KG1 (cell line): ENCODE data around the gene AANAT.

Experiments used
- DNase-seq: peaks from one replicate; lab custom pipeline; 2025; lab: John Stamatoyannopoulos, UW

AANAT gene

DNA sequence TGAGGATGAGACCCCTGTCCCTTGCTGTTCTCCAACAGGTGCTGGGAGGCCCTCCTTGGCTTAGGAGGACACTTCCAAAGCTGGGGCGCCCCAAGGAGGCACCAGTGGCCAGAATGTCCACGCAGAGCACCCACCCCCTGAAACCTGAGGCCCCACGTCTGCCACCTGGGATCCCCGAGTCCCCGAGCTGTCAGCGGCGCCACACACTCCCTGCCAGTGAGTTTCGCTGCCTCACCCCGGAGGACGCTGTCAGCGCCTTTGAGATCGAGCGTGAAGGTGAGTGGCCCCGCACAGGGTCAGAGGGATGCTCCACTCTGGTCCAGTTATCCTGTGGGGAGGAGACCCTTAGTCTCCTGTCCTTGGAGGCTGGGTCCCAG is 1.2 kb downstream of the AANAT start:
- DNase-seq, result no peak

DNA sequence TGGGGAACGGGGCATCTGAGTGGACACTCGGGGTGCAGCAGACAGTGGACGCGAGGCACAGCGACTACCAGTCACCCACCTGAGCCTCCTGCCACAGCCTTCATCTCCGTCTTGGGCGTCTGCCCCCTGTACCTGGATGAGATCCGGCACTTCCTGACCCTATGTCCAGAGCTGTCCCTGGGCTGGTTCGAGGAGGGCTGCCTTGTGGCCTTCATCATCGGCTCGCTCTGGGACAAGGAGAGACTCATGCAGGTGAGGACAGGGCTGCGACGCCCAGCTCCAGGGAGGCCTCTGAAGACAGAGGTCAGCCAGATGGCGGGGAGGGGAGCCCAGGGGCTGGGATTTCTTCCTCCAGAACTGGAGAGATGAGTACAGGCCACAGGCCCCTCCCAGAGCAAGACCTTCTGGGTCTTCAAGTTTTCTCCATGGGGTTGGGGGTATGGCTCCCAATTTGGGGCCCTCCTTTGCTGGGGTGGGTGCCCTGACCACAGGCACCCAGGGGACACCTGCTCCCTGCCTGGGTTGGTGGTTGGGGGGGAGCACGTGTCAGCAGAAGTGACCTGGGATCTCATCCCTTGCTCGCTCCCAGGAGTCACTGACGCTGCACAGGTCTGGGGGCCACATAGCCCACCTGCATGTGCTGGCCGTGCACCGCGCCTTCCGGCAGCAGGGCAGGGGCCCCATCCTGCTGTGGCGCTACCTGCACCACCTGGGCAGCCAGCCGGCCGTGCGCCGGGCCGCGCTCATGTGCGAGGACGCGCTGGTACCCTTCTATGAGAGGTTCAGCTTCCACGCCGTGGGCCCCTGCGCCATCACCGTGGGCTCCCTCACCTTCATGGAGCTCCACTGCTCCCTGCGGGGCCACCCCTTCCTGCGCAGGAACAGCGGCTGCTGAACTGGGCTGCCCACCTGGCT is 1.9 kb downstream of the AANAT start:
- DNase-seq, result no peak

DNA sequence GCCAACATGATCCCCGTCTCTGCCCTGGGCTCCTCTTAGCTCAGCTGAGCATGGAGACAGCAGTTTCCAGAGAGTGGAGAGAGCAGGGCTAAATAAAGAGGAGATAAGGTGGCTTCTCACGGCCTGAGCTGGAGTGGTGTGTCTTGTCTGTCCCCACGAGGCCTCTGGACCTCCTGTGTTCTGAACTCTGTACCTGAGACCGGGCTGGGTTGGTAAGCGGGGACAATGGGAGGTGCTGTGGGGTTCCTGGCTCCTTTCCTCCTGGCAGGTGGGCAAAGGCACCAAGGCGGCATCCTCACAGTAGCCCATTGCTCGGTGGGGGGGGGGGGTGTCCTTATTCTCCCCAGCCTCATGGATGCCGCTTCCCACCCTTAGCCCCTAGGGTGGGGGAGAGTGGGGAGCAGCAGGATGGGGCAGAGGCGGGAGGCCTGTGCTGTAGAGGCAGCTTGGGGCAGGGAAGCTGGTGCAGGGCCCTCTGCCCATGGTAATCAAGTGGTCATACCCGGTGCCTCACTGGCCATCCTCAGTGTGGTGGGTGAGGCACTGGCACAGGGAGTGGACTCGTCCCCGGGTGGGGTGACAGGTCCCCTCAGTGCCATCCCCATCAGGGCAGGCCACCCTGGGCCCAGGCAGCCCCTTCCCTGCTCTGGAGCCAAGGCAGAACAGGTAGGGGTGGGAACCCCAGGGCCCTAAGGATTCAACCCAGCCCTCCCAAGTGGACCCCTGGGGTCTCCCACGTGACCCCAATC is 2.8 kb downstream of the AANAT start:
- no peak for DNase-seq

DNA sequence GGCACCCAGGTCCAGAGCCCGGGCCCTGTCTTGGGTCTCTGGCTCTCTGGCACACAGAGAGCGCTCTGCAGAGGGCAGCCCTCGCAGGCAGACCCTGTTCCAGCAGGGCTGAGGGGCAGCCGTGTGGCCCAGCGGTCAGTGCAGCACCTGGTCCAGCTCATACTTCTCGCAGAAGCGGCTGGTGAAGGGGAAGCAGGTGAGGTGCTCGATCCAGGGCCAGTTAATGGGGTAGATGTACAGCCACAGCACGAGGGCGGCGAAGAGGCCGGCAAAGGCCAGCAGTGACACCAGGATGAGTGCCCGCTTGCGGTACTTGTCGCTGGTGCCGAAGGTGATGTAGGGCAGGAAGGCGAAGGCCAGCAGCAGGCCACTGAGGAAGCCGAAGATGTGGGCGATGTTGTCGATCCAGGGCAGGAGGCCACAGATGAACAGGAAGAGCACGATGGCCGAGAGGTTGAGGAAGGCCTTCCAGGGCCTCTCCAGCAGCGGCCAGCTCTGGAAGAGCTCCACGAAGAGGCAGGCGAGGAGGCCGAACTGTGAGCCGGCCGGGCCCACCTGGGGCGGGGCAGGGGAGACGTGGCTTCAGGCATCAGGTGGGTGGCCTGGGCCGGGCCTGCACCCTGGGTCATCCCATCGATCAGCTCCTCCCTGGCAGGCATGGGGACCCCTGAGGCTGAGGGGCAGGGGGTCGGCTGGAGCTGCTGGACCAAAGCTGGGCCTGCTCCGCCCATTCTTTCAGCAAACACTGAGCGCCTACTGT is 4.3 kb downstream of the AANAT start:
- DNase-seq, result no peak

DNA sequence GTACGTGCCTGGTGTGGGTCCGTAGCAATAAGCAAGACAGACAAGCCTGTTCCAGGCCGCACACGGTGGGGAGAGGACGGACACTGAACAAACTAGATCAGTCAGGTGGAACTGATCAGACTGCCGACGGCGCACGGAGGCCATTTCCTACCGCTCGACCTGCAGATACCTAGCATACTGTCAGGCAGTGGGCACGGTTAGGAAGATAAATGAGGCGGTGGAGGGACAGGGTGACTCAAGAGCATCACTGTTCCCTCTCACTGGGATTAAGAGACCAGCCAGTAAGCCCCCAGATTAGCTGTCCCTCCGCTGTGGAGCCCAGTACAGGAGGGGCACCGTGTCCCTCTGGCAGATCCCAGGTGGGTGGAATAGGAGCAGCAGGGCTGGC is 4.8 kb downstream of the AANAT start:
- DNase-seq, result no peak

DNA sequence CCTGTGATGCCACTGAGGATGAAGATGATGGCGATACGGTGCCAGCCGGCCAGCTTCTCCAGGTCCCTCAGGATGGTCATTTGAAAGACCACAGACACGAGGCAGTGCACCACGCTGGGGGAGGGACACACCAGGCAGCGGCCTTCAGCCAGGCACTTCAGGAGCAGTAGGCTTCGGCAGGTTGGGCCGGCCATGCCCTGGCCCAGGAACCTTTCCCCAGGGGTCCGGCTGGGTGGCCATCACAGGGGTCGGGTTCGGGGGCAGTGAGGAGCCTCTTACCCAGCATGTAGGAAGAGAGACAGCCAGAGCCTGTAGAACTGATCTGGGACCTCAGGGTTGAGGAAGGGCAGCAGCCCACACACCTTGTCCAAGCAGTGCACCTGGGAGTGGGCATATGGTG is 5.3 kb downstream of the AANAT start:
- no peak for DNase-seq

DNA sequence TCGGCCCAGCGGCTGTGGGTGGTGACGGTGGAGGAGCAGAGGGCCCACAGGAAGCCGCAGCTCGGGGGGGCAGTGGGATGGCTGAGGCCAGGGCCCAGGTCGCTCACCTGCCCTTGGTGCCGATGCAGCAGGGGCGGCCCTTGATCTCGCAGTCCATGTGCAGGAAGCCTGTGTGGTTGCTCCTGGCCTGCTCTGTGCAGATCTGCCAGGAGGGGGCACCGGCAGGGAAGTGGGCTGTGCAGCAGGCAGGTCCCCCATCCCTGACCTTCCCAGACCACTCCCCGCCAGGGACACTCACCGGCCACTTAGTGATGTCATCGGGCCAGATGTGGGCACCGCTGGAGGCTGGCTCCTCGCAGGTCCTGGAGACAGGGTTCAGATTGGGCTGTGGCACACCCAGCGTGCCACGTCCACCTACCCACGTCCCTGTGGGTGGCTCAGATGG is 6.2 kb downstream of the AANAT start:
- DNase-seq, result no peak

DNA sequence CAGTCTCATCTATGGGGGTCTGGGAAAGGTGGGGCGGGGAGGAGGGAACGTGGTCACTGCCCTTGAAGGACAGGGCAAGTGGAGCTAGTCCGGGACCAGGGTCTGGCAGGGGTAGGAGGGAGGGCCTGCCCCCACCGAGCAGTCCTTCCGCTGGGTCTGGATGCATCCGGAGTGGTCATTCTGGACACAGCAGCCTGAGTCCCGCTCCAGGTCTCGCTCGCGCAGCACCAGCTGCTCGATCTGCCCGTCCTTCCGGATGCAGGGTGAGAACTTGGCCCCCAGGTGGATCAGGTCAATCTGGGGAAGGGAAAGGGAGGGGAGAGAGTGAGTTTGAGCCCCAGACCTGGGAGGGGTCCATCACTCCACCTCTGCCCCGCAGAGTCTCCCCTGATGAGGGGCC is 6.8 kb downstream of the AANAT start:
- no peak for DNase-seq

DNA sequence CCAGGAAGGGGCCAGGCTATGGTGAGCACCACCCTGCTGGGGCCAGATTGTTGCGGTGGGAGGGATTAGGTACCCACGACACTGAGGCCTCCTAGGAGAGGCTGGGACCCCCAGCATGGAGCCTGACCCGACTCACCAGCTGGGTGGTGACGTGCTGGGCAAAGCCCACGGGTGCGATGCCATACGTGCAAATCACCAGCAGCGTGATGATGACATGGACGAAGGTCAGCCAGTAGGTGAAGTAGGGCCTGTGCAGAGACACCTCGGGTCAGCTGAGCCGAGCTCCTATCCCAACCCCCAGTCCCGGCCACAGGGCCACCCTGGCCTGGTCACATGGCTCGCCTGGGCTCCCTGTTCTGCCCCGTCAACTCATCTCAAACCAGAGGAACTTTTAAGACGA is 7.5 kb downstream of the AANAT start:
- DNase-seq, result no peak

DNA sequence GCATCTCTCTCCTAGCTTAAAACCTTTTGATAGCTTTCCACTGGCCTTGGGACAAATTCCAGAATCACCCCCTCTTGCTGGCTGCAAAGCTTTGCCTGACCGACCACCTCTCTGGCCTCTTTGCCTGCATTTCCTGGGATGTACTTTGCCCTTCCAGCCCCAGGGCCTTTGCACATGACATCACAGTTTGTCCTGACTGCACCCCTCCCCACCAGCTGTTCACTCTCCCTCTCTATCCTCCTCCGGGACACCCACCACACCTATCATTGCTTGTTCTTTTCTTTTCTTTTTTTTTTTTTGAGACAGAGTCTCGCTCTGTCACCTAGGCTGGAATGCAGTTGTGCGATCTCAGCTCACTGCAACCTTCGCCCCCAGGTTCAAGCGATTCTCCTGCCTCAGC is 7.9 kb downstream of the AANAT start:
- DNase-seq, result no peak

DNA sequence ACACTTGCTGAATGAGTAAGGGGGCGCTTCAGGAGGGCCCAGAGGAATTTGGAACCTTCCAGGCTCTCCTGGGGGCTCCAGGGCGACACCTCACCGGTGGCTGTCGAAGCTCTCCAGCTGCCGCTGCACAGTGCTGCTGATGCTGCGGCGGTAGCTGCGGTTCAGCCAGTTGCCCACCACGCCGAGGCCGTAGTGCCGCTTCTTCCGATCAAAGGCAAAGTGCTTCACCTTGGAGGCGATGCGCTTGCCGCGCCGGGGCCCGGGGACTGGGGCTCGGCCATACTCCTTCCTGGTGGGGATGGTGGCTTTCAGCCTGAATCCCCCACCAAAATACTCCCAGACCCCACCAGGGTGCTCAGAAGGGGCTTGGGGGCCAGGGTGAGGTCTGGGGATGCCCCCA is 9.3 kb downstream of the AANAT start:
- DNase-seq, result no peak

DNA sequence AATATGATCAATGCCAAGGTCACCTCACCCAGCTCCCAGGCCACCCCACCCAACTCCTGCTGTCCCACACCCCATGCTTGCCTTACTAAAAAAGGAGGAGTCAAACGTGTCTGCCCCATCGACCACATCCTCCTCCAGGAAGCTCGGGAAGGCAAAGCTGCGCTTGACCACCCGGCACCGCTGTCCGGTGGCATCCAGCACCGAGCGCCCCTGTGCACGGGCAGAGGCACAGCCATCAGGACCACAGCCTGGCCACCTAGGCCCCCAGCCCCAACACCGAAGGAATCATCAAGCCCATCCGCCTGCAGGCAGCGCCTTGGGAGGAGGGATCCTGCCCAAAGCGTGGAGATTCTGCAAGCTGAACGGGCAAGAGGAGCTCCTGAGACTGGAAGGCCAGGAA is 10.2 kb downstream of the AANAT start:
- DNase-seq, result no peak

DNA sequence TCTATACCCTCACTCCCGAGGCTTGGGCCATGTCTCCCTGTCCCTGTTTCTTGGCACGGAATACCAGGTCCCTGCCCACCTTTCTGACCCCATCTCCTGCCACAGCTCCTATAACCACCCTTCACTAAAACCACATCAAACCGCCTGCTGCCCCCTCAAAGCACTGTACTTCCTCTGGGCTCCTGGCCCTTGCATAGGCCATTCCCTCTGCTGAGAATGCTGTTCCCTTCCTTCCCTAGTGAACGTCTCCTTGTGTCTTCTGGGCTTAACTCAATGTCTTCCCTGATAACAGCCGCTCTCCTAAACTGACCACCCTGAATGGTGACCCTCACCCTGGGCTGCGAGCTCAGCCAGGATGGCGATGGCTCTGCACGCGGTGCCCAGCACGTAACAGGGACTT is 10.7 kb downstream of the AANAT start:
- no peak for DNase-seq

DNA sequence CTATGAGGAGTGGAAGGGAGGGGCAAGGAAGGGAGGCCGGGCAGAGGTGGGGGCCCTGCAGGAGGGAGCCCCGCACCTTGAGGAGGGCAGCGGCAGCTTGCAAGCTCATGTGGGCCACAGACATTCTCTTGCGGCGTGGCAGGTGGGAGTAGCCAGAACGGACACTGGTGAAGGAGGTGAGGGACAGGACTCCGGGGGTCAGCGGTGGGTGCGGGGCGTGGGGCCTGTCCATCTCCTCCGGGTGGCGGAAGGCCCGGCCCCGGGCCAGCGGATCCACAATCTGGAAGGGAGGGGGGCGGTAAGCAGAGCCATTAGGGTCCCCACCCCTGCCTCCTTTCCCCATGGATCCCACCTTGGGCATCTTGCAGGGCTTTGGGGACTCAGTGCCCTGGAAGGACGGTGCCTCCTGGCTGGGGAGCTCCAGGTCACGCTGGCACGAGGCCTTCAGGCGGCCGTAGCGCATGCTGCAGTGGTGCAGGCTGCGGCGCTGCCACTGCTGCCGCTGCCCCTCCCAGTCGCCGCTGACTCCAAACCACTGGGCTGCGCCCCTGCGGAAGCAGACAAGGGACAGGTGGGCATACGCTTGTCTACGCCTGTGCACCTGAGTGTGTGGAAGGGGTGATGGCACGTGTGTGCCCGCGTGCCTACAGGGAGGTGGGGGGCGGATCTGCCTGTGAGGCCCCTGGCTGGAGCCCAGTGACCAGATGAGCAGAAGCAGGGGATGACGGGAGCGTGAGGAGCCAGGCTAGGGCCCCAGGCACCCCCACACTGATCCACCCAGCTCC is 11.5 kb downstream of the AANAT start:
- DNase-seq, result no peak

DNA sequence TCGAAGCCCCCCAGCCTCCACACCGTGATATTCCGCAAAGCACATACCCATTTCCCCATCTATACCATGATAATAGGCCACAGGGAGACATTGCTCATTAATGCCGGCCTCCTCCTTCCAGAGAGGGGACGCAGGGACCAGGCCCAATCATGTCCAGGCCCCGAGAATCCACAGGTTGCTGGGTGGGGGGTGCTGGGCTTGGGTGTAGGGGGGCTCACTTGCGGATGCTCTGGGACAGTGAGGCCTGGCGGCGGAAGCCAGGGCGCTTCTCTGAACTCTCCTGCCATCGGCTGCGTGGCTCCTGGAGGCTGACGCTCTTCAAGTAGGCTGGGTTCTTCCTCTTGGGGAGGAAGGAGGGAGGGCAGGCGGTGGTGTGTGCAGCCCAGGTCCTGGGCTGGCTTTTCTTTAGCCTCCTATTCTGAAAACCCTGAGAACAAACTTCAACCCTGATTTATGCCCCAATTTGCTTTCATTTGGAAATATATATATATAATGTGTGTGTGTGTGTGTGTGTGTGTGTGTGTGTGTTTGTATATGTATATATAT is 12.2 kb downstream of the AANAT start:
- DNase-seq, result no peak

DNA sequence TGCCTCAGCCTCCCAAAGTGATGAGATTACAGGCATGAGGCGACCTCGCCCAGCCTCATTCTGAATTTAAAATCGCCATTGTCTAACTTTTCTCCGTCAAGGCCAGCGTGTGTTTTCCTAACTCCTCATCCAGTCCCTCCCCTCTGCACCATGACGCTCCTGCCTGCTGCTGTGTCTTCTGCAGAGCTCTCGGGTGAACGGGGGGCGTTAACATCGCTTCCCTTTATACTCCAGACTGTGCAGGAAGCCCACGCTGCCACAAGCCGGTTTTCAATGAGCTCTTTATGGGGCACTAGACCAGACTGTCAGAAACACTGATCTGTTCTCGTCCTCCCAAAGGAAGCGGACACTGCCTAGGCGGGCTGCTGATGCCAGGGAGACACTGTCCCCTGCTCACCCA is 13.2 kb downstream of the AANAT start:
- no peak for DNase-seq

DNA sequence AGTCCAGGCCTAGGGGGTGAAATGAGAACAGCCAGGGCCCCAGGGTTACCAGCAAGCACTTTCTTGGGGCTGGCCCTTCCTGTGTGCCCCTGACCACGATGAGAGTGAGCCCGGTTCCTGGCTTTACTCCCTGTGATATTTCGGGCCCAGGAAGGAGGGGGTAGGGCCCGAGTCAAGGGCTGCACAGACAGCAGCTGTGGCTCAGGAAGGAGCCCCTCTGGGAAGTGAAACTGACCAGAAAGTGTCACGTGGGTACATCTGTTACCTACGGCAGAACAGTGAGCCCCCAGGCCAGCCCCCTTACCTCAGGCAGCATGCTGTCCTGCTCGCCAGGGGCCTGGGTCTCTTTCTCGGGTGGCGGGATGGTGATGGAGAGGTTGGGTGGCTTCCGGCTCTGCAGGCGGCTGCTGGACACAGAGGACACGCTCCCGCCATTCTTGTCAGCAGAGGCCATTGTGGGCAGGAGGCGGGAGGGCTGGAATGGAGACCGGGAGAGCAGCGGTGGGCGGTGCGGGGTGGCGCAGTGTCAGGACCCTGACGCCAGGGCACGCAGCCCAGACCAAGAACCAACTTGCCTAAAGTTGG is 13.8 kb downstream of the AANAT start:
- DNase-seq, result no peak

DNA sequence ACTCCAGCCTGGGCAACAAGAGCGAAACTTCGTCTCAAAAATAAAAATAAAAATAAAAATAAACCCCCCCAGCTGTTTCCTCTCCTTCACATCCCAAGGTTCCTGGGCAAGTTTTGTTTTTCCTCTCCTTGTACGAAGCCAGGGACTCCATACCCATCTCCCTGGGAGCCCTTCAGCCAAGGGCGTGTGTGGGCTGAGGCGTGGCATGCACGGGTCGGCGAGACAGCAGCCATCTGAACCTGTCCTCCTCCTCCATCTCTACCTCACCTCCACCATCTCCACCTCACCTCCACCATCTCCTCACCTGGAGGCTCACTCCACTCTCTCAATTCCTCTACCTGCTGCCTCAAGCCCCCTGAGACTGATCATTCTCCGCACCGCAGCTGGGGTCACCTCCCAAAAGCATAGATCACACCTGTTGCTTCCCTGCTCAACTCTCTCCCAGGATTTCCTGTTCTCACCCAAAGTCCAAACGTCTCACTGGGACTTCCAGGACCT is 16.9 kb downstream of the AANAT start:
- no peak for DNase-seq

DNA sequence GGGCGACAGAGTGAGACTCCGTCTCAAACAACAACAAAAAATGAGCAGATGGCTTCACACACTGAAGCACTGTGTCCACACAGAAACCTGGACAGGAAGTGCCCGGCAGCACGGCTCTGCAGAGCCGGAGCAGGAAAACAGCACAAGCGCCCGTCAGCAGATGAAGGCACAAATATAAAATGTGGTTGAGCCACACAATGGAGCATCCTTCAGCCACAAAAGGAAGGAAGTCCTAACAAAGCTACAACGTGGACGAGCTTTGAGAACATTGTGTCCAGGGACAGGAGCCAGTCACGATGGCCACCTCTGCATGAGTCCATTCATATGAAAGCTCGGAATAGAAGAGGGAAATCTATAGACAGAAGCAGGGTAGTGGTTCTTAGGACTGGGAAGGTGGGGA is 18.2 kb downstream of the AANAT start:
- DNase-seq, result no peak

DNA sequence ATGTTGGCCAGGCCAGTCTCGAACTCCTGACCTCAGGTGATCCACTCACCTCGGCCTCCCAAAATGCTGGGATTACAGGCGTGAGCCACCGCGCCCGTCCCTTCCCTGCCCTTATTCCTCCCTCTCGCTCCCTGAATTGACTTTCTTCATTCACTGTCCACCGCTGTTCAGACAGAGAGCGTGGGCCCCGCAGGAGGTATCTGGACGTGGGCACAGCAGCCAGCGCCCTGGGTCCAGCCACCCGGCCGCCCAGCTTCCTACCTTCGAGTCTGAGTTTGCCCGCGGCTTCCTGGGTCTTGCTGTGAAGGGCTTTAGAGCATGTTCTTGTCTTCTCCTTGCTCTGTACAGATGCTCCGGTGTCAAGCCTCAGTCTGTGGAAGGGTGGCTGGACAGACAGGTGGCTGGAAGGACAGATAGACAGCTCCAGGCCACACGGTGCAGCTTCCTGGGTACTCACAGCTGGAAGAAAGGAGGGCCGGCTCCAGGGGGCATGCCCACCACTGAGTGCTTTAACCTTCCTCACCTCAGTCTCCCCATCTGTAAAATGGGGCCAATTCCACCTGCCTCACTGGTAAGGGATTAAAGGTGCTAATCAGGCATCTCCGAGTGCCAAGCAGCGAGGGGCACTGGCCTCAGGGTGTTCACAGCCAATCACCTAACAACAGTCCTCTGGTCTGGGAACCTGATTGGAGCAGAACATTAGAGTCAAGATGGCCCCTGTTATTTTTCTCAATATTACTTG is 20.2 kb downstream of the AANAT start:
- no peak for DNase-seq
